ENCODE data around the gene GNA12. TPM values are rescaled to one million over a fixed set of nuclear protein-coding genes. Genes with fewer than 3 reads are reported as not detected.

GNA12 gene
- total and polyA plus RNA-seq, 10 of the 15 experiments (the other 5 are each of a cell fraction or from before 2014, with no cell fraction given): 1.9 to 51.8 (median 12.6) TPM

GRCh38 chr7:2710901-2711551 is 133.1 kb downstream of the GNA12 start:
- no TSS peak for BruUV-seq (replicated peaks)
- Histone ChIP-seq H3K36me3 (ENCODE audit: control insufficient read depth in 2 of 2, insufficient read depth in 2 of 2, low read length in 1 of 2) (no peaks in the 10 kb centered on the region; a peak in 1 of 4 replicates), H3K4me3 (peak overlapping the region; percentile 56; the same call in 1 of the 2 replicates), H3K9me3 (replicated peaks; ENCODE audit: control insufficient read depth, insufficient read depth, low read length) (no peaks in the 10 kb centered on the region), H3K27me3 (replicated peaks in 1 of 2; ENCODE audit: control insufficient read depth in 2 of 2, insufficient read depth in 2 of 2, low read length in 1 of 2) (no peaks in the 10 kb centered on the region), H3K27ac (ENCODE audit: control insufficient read depth, insufficient read depth) (peak overlapping the region; percentile 89), H4K20me1 (ENCODE audit: control insufficient read depth, insufficient read depth) (no peaks in the 10 kb centered on the region), H3K4me1 (ENCODE audit: control insufficient read depth, insufficient read depth, low read length) (peaks cover 40% of the 10 kb centered on the region), H3K79me2 (ENCODE audit: control insufficient read depth, insufficient read depth, low read length) (no peaks in the 10 kb centered on the region), H2AFZ (ENCODE audit: control insufficient read depth, low read depth, low read length) (no peak overlapping the region), H3K4me2 (ENCODE audit: control insufficient read depth, insufficient read depth) (peak overlapping the region; percentile 98), H3K9ac (ENCODE audit: control insufficient read depth, insufficient read depth, low read length) (peak overlapping the region; percentile 70)
- ATAC-seq (peak; percentile 41), FAIRE-seq (peak; percentile 95), DNase-seq (ENCODE audit: low read depth, low spot score) (peak; percentile 57)
- in situ Hi-C loops (cut with MboI) (loop anchor here (5.0 kb wide), 1 partner anchor 44 kb away; no protein-coding TSS in a partner anchor), intact Hi-C loops (cut with micrococcal nuclease; ENCODE audit: unreplicated experiment) (loop anchor here (1.0 to 5.0 kb wide), 2 partner anchors 47 to 131 kb away; partner anchors contain the start of gene GNA12)
- POLR2A ChIA-PET: interaction anchor here (0.6 to 3.8 kb wide), 17 partner anchors 11 to 134 kb away, joined by 3 to 36 read pairs (median 4); partner anchors contain the start of genes AMZ1 and TTYH3
- WGBS (ENCODE audit: insufficient coverage, insufficient replicate concordance, low lambda C conversion rate, missing lambda C conversion rate): 34% methylated on average over 4 of the region's 4 CpGs
- RAD21 ChIA-PET (ENCODE audit: unreplicated experiment): interaction anchor here (0.6 to 4.8 kb wide), 42 partner anchors 8 to 357 kb away, joined by 3 to 89 read pairs (median 6); partner anchors contain the start of genes AMZ1 and TTYH3
- CTCF ChIA-PET: interaction anchor here (0.6 to 8.3 kb wide), 43 partner anchors 9 to 490 kb away, joined by 3 to 154 read pairs (median 7); partner anchors contain the start of gene AMZ1
- SMC1A ChIA-PET (ENCODE audit: uncharacterized antibody, unreplicated experiment): interaction anchor here (0.9 to 11.6 kb wide), 31 partner anchors 8 to 298 kb away, joined by 3 to 113 read pairs (median 7); partner anchors contain the start of gene AMZ1
- TF ChIP-seq ZNF622 (IDR thresholded peaks at IDR 0.05) (no peak), RUNX3 (IDR thresholded peaks at IDR 0.05; ENCODE audit: low read length) (peak; percentile 91), ATF2 (IDR thresholded peaks at IDR 0.05; ENCODE audit: low read length) (no peak), HCFC1 (IDR thresholded peaks at IDR 0.05; ENCODE audit: low read length) (no peak), ZBTB33 (IDR thresholded peaks at IDR 0.05) (no peak), HSF1 (IDR thresholded peaks at IDR 0.05; ENCODE audit: low read depth, low read length) (no peak), ZNF207 (IDR thresholded peaks at IDR 0.05; ENCODE audit: borderline replicate concordance) (0 out of 2 replicates have a peak, but pooled peaks have one; percentile 33), RELB (IDR thresholded peaks at IDR 0.05; ENCODE audit: low read depth) (peak; percentile 51; the same call in 1 of the 2 replicates), IRF4 (IDR thresholded peaks at IDR 0.05; ENCODE audit: low read depth, low read length) (no peak), TCF12 (IDR thresholded peaks at IDR 0.05; ENCODE audit: low read depth, low read length) (peak; percentile 68; the same call in 1 of the 2 replicates), RFX5 (IDR thresholded peaks at IDR 0.05; ENCODE audit: low read depth, low read length) (no peak), TBL1XR1 (IDR thresholded peaks at IDR 0.05; ENCODE audit: low read depth, low read length) (no peak; the same call in 1 of the 2 replicates), MEF2A (IDR thresholded peaks at IDR 0.05; ENCODE audit: insufficient read depth, low read depth, low read length) (no peak), FOXM1 (IDR thresholded peaks at IDR 0.05; ENCODE audit: low read depth, low read length) (no peak), TARDBP (IDR thresholded peaks at IDR 0.05; ENCODE audit: borderline replicate concordance) (no peak), HDGF (IDR thresholded peaks at IDR 0.05) (0 out of 2 replicates have a peak, but pooled peaks have one; percentile 22), EGR1 (IDR thresholded peaks at IDR 0.05; ENCODE audit: borderline replicate concordance in 1 of 2, low read depth in 2 of 2, low read length in 2 of 2) (no peak)
